Heart right ventricle (tissue), 16 donors: ENCODE results near the gene NKX6-2. TPM values are rescaled to one million over a fixed set of nuclear protein-coding genes. Genes with fewer than 3 reads are reported as not detected.

ENCODE experiments used
- ATAC-seq, 8 donors: fragments of 200-7000 bp; cut with Tn5 transposase; one replicate each; pipeline ENCODE4 v1.9.1; 2020; ENCODE audit warnings: mild to moderate bottlenecking in 8 of 8, moderate library complexity in 8 of 8, moderate number of reproducible peaks in 1 of 8
- DNase-seq, 2 donors: peaks; one replicate each; pipeline ENCODE4 v3.0.0-alpha.2; 2020
- H3K27ac ChIP-seq, 10 donors: fragments of 200-600 bp; sonication (generic) in 2 of 10; one replicate each; pipeline versions ENCODE4 v1.5.0 to v1.8.0; 2020 to 2022; ENCODE audit warnings: mild to moderate bottlenecking in 3 of 10
- H3K27me3 ChIP-seq, 7 donors: fragments of 200-600 bp; one replicate each; pipeline ENCODE4 v1.8.0; 2021 to 2022; ENCODE audit warnings: mild to moderate bottlenecking in 2 of 7
- H3K36me3 ChIP-seq, 9 donors: fragments of 200-600 bp; sonication (generic) in 1 of 9; one replicate each; pipeline versions ENCODE4 v1.5.0 to v1.8.0; 2020 to 2022; ENCODE audit warnings: mild to moderate bottlenecking in 2 of 9
- H3K4me1 ChIP-seq, 9 donors: fragments of 200-600 bp; sonication (generic) in 1 of 9; one replicate each; pipeline versions ENCODE4 v1.5.0 to v1.8.0; 2020 to 2022; ENCODE audit warnings: mild to moderate bottlenecking in 4 of 9
- H3K4me3 ChIP-seq, 10 donors: fragments of 200-600 bp; sonication (generic) in 2 of 10; one replicate each; pipeline versions ENCODE4 v1.5.0 to v1.8.0; 2020 to 2022; ENCODE audit warnings: mild to moderate bottlenecking in 7 of 10, moderate library complexity in 2 of 10
- H3K9me3 ChIP-seq, 11 donors: fragments of 200-600 bp in 10 of 11; sonication (generic) in 2 of 11; one replicate each; pipeline versions ENCODE4 v1.5.0 to v1.8.0; 2013 to 2022; ENCODE audit warnings: mild to moderate bottlenecking in 2 of 11, control low read depth in 1 of 11, moderate library complexity in 1 of 11
- CTCF ChIP-seq, 9 donors: fragments of 200-600 bp; sonication (generic) in 2 of 9; IDR thresholded peaks; one replicate each; pipeline versions ENCODE4 v1.5.0 to v1.8.0; 2021 to 2022; ENCODE audit warnings: antibody characterized with exemption in 9 of 9, mild to moderate bottlenecking in 5 of 9, moderate library complexity in 1 of 9
- WGBS, 2 donors: extraction: QIAGEN DNeasy Blood & Tissue Kit; methylation state at CpG; one replicate each; pipeline ENCODE4 v1.1.7; 2013; ENCODE audit warnings: inconsistent platforms in 1 of 2; 5-methylcytosine and 5-hydroxymethylcytosine counted together
- intact Hi-C, 10 donors: fragments of 100-400 bp; cut with DNase I; formaldehyde crosslinking; loops; one replicate each; pipeline versions ENCODE4 v1.11.1 to v1.14.2; 2022
- polyA plus RNA-seq, 2 donors: library from polyadenylated mRNA; stranded (reverse); fragments of 200-250 nt; gene quantifications; one replicate each; pipeline ENCODE4 v1.2.3, GENCODE V29; 2013
- total RNA-seq, 10 donors: library from RNA; stranded (reverse); fragmentation: NEBNext Ultra II Directional in 3 of 10; extraction: Animal tissue kit (Norgen Biotek cat#: 25700) in 3 of 10; gene quantifications; one replicate each; pipeline versions ENCODE4 v1.2.1 to v1.2.4, GENCODE V29; 2021 to 2023
- donor health status: Arrhythmogenic right ventricular cardiomyopathy.
- donor health status: ischemic (EF 13 %, LVEDD 7.1; RV severe dilation, severe dysfunction).
- donor health status: healthy with polysubstance abuse.
- donor health status: DM: no; HTN: yes; CAD: no.
- donor health status: DM: no; HTN: no; CAD: no.
- donor health status: ischemic (EF 25% LVEDD 6.9; RV normal size, moderate dysfunction).
- donor health status: ischemic (EF 25% LVEDD 5.7; RV mildly dilated, moderate dysfunction).
- donor health status: healthy.
- donor health status: DM: yes; HTN: yes; CAD: no.
- donor health status: Ischemic cardiomyopathy.
- donor health status: ischemic (EF 35%, LVEDD 5.7; RV mildly dilated, moderate dysfunction).
- donor health status: nonischemic (EF 11% LVEDD 7.7; RV severe dilation, severe dysfunction).
- donor health status: DM: yes; HTN: yes; CAD: no.
- donor health status: PGD.
- donor health status: ischemic (EF 29% LVEDD 5.4; RV normal size, mild dysfunction).
- donor health status: nonischemic (EF 23%, LVEDD 6.1; RV moderate dilation, normal function).

Gene NKX6-2
- total and polyA plus RNA-seq, 12 donors: 0.17 to 0.51 TPM; not detected in 10

- WGBS, 2 donors: 91 to 92% methylated on average over 27 of the region's 27 CpGs
- Histone ChIP-seq H3K27ac (no peak overlapping the region), H3K4me1 (peaks cover 0 to 21% (median 10%) of the 10 kb centered on the region in 9 donors), H3K9me3 (no peaks in the 10 kb centered on the region), H3K36me3 (peaks cover 0 to 29% (median 0%) of the 10 kb centered on the region in 9 donors), H3K27me3 (no peaks in the 10 kb centered on the region), H3K4me3 (no peak overlapping the region)
- DNase-seq (no peak), ATAC-seq (no peak)
- intact Hi-C loops: no loop called here
- no peak for TF ChIP-seq CTCF (IDR thresholded peaks at IDR 0.05)
These were observed 43.6 kb downstream of the NKX6-2 start for GRCh38 chr10:132742167-132742836.

GRCh38 chr10:132740588-132740987 lies 45.4 kb downstream of the NKX6-2 start:
- DNase-seq: no peak
- Histone ChIP-seq H3K4me1 (peaks cover 0 to 23% (median 11%) of the 10 kb centered on the region in 9 donors), H3K27me3 (no peaks in the 10 kb centered on the region), H3K4me3 (no peak overlapping the region), H3K27ac (no peak overlapping the region), H3K36me3 (peaks cover 0 to 42% (median 0%) of the 10 kb centered on the region in 9 donors), H3K9me3 (no peaks in the 10 kb centered on the region)
- ATAC-seq: no peak
- intact Hi-C loops: no loop called here
- no peak for TF ChIP-seq CTCF (IDR thresholded peaks at IDR 0.05)
- 88 to 92% methylated on average over 6 of the region's 6 CpGs for WGBS, 2 donors

- intact Hi-C loops: loop anchor here in 1 of 10 donors (5.0 kb wide), 1 partner anchor 82 kb away; no protein-coding TSS in a partner anchor
- peak overlapping the region in 3 of 10 donors; percentile 47 to 67 (median 60) for H3K27ac ChIP-seq
- H3K4me3 ChIP-seq: no peak overlapping the region
- peaks cover 0 to 23% (median 11%) of the 10 kb centered on the region in 9 donors for H3K4me1 ChIP-seq
- DNase-seq (no peak), ATAC-seq (no peak)
- TF ChIP-seq CTCF (IDR thresholded peaks at IDR 0.05): no peak
- WGBS, 2 donors: 89 to 95% methylated on average over 14 of the region's 14 CpGs
- no peaks in the 10 kb centered on the region for H3K27me3 ChIP-seq
- peaks cover 0 to 50% (median 0%) of the 10 kb centered on the region in 9 donors for H3K36me3 ChIP-seq
- H3K9me3 ChIP-seq: no peaks in the 10 kb centered on the region
These were observed 46.7 kb downstream of the NKX6-2 start for GRCh38 chr10:132739225-132739613.

- peaks cover 0 to 23% (median 11%) of the 10 kb centered on the region in 9 donors for H3K4me1 ChIP-seq
- 88 to 89% methylated on average over 25 of the region's 25 CpGs for WGBS, 2 donors
- DNase-seq: peak in 1 of 2 donors; percentile 40
- no peaks in the 10 kb centered on the region for H3K9me3 ChIP-seq
- peaks cover 0 to 50% (median 0%) of the 10 kb centered on the region in 9 donors for H3K36me3 ChIP-seq
- peak overlapping the region in 7 of 10 donors; percentile 15 to 67 (median 48) for H3K27ac ChIP-seq
- no peak overlapping the region for H3K4me3 ChIP-seq
- TF ChIP-seq CTCF (IDR thresholded peaks at IDR 0.05): no peak
- H3K27me3 ChIP-seq: no peaks in the 10 kb centered on the region
- ATAC-seq: peak in 7 of 8 donors; percentile 26 to 82 (median 46)
- intact Hi-C loops: loop anchor here in 1 of 10 donors (5.0 kb wide), 1 partner anchor 81 kb away; no protein-coding TSS in a partner anchor
These were observed 47.3 kb downstream of the NKX6-2 start for GRCh38 chr10:132738454-132739224.
